BJ (cell line): ENCODE data around the gene FOXQ1. TPM values are rescaled to one million over a fixed set of nuclear protein-coding genes. Genes with fewer than 3 reads are reported as not detected.

Experiments
- CTCF ChIA-PET: fragments of 350-600 bp; formaldehyde crosslinking; extraction: SDS; loops from one replicate; lab custom pipeline; 2021; ENCODE audit warnings: antibody characterized with exemption, inconsistent platforms; lab: Yijun Ruan, JAX
- POLR2A ChIA-PET: fragments of 300-600 bp; sonication (Branson Sonifier 250); formaldehyde crosslinking; extraction: SDS; loops from one replicate; lab custom pipeline; 2021; ENCODE audit warnings: antibody characterized with exemption; lab: Charles Lee
- DNase-seq: peaks from one replicate; pipeline ENCODE4 v3.0.0-alpha.2; 2011; ENCODE audit warnings: low read depth
- H3K27me3 ChIP-seq: 2 replicates; pipeline ENCODE4 v1.6.0; 2011; ENCODE audit warnings: low read length; ENCODE audit not compliant: control insufficient read depth, insufficient read depth
- H3K36me3 ChIP-seq: 2 replicates; pipeline ENCODE4 v1.5.1; 2011; ENCODE audit warnings: low read length; ENCODE audit not compliant: control insufficient read depth, insufficient read depth
- H3K4me3 ChIP-seq: 2 replicates; pipeline ENCODE4 v1.5.1; 2011; ENCODE audit warnings: low read depth, mild to moderate bottlenecking, control low read depth, low read length
- CTCF ChIP-seq: IDR thresholded peaks from 2 replicates; pipeline ENCODE4 v1.5.1; 2011; ENCODE audit warnings: low read depth, mild to moderate bottlenecking, control low read depth, inconsistent platforms, low read length, moderate library complexity; ENCODE audit not compliant: insufficient read depth
- polyA plus RNA-seq: library from polyadenylated mRNA; depleted of rRNA; stranded (reverse); fragments of >200 nt; gene quantifications from 2 replicates; pipeline ENCODE4 v1.2.3, GENCODE V29; 2011

FOXQ1 gene
- polyA plus RNA-seq, 1 experiment: 0.23 TPM

- no peaks in the 10 kb centered on the region for H3K27me3 ChIP-seq
- no peaks in the 10 kb centered on the region for H3K36me3 ChIP-seq
- ChIA-PET POLR2A (no interaction called here), CTCF (interaction anchor here (1.1 kb wide), 1 partner anchor 331 kb away, joined by 3 read pairs; no protein-coding TSS in a partner anchor)
- DNase-seq: no peak
- no peak overlapping the region for H3K4me3 ChIP-seq
- no peak for TF ChIP-seq CTCF
These were observed 21.1 kb upstream of the FOXQ1 start for GRCh38 chr6:1290805-1291204.

- no peak for DNase-seq
- no peak overlapping the region for H3K4me3 ChIP-seq
- CTCF ChIA-PET: no interaction called here
- no peak for TF ChIP-seq CTCF
- H3K27me3 ChIP-seq: no peaks in the 10 kb centered on the region
- H3K36me3 ChIP-seq: no peaks in the 10 kb centered on the region
- POLR2A ChIA-PET: no interaction called here
These were observed 20.5 kb upstream of the FOXQ1 start for GRCh38 chr6:1291381-1291780.

- H3K4me3 ChIP-seq: no peak overlapping the region
- ChIA-PET POLR2A (no interaction called here), CTCF (interaction anchor here (1.0 to 2.7 kb wide), 3 partner anchors 15 to 87 kb away, joined by 3 to 8 read pairs (median 5); no protein-coding TSS in a partner anchor)
- no peaks in the 10 kb centered on the region for H3K27me3 ChIP-seq
- H3K36me3 ChIP-seq: no peaks in the 10 kb centered on the region
- DNase-seq: no peak
- no peak for TF ChIP-seq CTCF
These were observed 16.5 kb upstream of the FOXQ1 start for GRCh38 chr6:1295420-1295819.

- ChIA-PET CTCF (interaction anchor here (0.6 to 2.7 kb wide), 6 partner anchors 14 to 184 kb away, joined by 3 to 8 read pairs (median 3); no protein-coding TSS in a partner anchor), POLR2A (no interaction called here)
- Histone ChIP-seq H3K36me3 (no peaks in the 10 kb centered on the region), H3K4me3 (no peak overlapping the region), H3K27me3 (no peaks in the 10 kb centered on the region)
- no peak for TF ChIP-seq CTCF
- DNase-seq: no peak
These were observed 15.8 kb upstream of the FOXQ1 start for GRCh38 chr6:1296079-1296478.

- Histone ChIP-seq H3K36me3 (no peaks in the 10 kb centered on the region), H3K4me3 (no peak overlapping the region), H3K27me3 (no peaks in the 10 kb centered on the region)
- ChIA-PET POLR2A (interaction anchor here (0.6 kb wide), 1 partner anchor 20 kb away, joined by 3 read pairs; no protein-coding TSS in a partner anchor), CTCF (interaction anchor here (0.6 to 2.7 kb wide), 7 partner anchors 14 to 576 kb away, joined by 3 to 8 read pairs (median 3); no protein-coding TSS in a partner anchor)
- TF ChIP-seq CTCF: no peak
- DNase-seq: no peak
These were observed 15.4 kb upstream of the FOXQ1 start for GRCh38 chr6:1296542-1296941.
